Middle frontal gyrus (tissue), 1 donor: ENCODE measurements around the gene GRID2IP.

Experiments
- DNase-seq: peaks from one replicate; pipeline ENCODE4 v3.0.0-alpha.2; 2015; ENCODE audit warnings: low spot score; ENCODE audit errors: extremely low spot score

The GRID2IP gene

DNA sequence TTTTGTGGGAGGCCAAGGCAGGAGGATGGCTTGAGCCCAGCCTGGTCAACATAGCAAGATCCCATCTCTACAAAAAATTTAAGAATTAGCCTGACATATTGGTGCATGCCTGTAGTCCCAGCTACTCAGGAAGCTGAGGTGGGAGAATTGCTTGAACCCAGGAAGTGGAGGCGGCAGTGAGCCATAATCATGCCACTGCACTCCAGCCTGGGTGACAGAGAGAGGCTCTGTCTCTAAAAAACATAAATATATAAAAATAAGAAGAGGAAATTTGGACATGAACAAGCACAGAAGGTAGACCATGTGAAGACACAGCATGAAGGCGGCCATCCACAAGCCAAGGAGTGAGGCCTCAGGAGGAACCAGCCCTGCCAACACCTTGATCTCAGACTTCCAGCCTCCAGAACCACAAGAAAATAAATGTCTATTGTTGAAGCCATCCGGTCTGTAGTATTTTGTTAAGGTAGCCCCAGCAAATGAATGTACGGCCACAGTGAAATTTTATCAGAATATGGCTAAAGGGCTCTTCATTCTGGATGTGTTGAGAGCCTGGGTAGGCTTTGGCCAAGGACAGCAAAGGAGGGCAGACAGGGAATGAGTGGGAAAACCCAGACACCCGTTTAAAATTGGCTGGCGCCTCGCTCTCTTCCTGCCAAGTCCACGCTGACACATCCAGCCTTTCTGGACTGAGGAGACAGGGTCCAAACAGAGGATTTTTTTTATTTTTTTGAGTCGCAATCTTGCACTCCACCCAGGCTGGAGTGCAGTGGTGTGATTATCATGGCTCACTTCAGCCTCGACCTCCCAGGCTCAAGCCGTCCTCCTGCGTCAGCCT, 12.9 kb upstream of the GRID2IP start:
- no peak for DNase-seq

DNA sequence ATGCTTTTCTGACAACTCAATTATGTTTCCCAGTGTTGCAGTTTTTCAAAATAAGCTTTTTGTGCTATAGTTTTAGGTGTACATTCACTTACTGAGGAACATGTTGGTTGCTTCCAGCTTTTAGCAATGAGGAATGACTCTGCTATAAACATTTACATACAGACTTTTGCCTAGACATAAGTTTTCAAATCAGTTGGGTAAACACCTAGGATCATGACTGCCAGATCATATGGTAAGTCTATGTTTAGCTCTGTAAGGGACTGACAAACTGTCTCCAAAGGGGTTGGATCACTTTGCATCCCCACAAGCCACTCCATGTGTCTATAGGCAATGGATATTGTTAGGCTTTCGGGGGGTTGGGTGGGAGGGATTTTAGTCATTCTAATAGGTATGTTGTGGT, 10.8 kb upstream of the GRID2IP start:
- no peak for DNase-seq

DNA sequence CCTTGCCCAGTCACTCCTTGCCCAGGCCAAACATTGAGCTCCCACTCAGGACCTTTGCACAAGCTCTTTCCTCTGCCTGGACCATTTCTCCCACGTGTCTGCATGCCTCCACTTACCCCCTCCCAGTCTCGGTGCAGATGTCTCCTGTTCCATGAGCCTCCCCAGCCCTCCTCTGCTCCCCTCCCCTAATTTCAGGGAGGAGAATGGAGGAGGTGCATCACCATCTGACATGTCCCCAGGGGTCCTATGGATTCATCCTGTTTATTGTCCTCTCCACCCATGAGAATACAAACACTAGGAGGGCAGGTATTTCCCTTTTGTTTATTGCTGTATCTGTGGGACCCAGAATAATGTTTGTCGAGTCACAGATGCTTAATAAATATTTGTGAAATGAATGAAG, 8.6 kb upstream of the GRID2IP start:
- DNase-seq, result no peak

DNA sequence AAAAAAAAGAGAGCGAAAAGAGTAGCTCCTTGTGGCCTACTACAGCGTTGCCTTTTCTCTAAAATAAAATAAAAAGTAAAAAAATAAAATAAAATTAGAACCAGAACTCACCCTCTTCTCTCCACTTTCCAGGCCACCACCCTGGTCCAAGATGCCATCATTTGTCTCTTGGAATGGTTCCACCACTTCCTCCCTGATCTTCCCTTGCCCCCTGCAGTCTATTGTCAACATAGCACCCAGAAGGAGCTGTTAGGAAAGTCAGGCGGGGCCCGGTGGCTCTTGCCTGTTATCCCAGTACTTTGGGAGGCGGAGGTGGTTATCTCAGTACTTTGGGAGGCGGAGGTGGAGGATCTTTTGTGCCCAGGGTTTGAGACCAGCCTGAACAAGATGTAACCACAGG, 7.6 kb upstream of the GRID2IP start:
- DNase-seq, result no peak

DNA sequence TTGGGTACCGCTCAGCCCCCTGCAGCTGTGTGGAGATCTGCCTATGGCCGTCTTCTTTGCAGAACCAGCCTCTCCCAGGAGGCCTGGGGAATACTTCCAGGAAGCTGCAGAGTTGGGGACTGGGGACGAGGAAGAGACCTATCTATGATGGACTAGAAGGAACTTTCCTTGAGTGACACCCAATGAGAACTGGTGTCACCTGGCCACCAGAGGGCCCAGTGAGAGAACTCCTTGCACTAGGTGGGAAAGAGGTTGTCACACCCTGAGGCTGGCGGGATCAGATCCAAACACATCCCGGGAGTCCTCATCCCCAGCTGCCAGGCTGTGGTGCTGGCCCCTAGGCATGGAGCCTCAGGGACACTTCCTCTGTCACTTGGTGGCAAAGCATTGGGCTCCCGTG, 4.9 kb upstream of the GRID2IP start:
- DNase-seq, result no peak

DNA sequence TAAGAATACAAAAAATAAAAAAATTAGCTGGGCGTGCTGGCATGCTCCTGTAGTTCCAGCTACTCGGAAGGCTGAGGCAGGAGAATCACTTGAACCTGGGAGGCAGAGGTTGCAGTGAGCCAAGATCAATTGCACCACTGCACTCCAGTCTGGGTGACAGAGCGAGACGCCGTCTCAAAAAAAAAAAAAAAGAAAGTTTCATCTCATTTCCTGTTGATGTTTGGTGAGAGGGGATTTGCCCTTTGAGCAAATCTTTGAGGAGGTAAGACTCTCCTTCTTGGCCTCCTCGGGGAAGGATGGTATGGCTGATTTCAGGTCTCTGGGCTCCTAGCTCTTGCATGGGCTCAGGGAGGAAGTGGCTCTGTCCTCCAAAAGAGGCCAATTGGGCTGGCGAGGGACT, 3.6 kb upstream of the GRID2IP start:
- DNase-seq, result no peak

DNA sequence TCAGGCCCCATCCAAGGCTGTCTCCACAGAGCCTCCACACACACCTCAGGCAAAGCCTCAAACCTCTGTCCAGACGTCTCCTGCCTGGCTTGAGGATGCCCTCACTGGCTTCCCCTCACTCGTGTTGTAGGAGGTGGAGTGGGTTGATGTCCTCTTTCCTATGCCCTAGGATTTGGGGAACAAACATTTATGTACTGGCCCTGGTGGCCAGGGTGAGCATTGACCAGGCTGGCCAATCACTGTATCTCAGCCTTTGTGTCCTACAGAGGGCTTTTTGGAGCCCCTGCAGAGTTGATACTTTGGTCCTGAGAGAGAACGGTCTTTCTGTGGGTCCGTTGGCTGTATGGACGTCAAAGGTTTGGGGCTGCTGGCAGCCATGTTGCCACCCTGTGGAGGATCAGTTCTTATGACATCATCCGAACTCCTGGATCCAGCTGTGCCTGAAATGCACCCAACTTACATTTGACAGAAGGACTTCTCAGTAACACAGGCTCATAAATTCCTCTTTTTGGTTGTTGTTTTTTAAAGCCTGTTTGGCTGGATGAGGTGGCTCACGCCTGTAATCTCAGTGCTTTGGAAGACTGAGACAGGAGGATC, 2.3 kb upstream of the GRID2IP start:
- no peak for DNase-seq

DNA sequence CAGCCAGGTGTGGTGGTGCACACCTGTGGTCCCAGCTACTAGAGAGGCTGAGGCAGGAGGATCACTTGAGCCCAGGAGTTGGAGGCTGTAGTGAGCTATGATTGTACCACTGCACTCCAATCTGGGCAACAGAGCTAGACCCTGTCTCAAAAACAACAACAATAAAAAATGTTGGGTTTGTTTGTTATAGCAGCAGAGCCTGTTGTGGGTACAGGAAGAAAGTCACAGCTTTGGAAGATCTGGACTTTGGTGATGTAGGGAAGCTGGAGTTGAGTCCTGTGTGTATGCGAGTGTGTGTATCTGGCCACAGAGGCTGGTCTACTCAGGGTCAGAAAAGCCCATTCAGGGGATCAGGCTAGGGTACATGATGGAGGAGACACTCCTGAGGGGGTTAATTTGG, 3.9 kb downstream of the GRID2IP start:
- no peak for DNase-seq

DNA sequence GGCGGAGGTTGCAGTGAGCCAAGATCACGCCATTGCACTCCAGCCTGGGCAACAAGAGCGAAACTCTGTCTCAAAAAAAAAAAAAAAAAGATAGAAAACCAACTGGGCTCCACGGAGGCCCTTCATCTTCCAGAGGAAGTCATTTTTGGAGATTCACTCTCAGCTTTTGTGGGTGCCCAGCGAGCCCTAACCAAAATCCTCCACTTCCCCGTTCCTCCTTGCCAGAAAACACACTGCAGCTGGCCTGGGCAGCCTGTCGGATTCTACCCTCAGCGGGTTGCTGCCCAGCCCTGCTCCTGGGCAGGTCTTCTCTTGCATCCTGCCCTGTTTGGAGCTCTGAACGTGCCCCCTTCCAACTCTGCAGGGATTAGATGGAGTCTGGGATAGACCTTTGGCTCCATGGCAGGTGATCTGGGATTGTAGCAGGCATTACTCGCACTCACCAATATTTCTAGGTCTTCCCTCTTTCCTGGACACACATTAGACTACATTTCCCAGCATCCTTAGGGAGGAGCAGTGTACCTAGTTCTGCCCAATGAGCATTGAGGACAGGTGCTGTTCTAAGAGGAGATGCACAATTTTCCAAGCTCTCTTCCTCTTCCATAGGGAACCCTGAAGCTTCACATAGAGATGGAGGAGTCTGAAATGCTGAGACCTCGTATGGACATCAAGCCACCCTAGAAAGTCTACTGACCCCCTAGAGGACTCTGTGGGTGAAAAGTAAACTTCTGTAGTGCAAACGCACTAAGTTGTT, 4.6 kb downstream of the GRID2IP start:
- no peak for DNase-seq

DNA sequence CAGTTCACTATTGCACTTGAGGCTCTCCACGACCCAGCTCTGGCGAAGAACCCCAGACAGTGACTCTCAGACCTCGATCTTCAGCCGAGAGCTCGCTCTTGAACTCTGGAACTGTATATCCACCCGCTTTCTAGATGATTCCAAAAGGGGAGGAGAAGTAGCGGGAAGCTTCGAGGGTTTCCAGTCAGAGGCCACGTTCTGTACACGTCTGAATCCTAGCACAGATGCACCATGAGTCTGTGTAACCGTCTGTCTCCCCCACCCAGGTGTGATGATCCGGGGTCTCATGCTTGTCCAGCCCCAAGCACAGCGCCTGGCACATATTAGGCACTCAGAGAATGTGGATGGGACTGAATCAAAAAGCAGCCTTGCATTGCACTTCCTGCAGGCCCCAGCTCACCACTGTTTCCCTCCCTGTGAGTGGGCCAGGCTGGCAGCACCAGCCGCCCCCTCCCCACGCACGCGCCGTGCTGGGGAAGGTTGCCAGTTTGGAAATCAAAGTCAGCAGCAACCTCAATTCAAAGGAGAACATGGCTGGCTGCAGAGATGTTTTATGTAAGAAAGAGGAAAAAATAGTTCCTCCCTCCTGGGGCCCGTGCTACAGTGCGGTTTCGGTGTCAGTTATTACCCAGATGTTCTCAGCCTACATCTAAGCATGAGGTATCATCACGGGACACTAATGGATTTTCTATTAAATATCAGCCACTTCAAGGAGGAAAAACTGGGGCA, 5.7 kb downstream of the GRID2IP start:
- DNase-seq, result no peak

DNA sequence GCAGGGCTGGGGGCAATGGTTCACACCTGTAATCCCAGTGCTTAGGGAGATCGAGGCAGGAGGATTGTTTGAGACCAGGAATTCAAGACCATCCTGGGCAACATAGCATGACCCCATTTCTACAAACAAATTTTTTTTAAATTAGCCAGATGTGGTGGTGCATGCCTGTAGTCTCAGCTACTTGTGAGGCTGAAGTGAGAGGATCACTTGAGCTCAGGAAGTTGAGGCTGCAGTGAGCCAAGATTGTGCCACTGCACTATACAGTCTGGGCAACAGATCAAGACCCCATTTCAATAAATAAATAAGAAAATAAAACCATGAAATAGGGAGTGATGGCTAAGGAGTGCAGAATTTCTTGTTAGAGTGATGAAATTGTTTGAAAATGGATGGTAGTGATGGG, 8.9 kb downstream of the GRID2IP start:
- no peak for DNase-seq

DNA sequence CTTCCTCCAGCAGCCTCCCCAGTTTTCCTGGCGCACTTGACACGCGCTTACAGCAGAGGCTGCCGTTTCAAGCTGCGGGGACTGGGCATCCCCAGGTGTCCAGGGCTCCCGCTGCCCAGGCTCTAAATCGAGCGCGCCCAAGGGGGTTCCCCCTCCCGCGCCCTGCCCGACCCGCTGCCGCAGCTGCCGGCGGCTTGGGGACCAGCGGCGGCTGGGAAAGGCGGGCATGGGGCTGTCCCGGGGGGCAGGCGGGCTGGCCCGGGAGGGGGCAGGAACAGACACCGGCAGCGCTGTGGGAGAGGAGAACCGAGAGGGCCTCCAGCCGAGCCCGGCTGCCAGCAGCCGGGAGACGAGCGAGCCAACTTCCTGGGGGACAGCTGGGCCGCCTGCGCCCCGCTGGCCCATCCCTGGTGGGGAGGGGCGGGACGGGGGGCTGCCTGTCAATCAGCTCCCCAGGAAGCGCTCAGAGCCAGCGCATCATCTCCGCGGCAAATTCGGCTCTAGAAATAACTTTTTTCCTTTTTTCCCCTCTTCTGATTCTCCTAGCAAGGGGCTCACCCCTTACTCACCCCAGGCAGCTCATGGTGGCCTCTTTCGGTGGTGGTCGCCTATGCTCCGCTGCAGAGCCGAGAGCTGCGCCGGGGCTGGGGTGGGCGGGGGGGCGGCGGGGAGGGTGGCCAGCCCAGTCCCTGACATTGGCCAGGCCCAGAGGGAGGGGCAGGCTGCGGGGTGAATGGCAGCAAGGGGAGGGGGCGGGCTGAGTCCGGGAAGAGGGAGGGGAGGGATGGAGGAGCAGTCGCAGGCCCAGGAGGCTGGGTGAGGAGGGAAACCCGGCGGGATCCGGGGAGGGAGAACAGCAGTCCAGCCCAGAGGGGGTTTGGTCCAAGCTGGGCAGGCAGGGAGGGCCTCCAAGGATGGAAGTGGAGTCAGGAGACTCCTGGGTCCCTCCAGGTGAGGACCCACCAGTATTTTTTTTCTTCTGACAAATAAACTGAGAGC, 14.7 kb downstream of the GRID2IP start:
- DNase-seq, result no peak

DNA sequence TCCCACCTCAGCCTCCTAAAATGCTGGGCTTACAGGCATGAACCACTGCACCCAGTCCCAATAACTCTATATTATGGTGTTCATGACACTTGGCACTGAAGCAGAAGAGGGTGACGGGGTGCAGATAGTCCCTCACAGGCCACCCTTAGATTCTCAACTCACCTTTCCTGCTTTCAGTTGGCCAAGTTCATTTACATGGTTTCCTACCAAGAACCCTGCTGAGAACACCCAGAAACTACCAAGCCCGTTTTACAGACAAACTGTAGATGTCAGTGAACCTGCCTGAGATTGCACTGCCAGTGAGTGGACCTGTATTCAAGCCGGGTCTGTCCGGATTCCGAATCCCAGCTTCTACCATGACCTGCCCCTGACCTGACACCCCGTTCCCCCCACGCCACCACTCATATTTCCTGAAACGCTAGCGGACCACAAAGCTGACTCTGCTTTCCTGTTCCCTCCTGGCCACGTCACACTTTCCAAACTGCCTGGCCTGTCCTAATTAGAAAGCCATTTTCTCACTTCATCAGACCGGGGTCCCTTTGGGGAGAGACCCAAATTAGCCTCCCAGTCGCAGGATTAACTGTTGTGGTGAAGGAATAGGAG, 17.3 kb downstream of the GRID2IP start:
- DNase-seq, result no peak

DNA sequence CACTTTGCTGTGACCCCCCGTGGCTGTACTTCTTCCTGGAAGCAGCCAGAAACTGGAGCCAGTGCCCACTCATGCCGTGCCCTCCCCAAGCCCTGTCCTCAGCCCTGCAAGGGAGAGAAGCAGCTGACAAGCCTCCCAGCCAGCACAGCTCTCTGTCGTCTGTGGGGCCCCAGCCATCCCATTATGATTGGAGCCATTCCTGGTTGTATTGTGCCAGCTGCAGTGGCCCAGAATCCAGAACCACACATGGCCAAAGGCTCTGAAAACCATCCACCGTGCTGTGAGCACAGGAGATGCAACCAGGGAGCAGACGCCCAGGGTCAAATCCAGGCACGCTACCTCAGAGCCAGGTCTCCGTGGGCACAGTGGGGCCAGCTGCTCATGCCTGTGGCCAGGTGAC, 18.7 kb downstream of the GRID2IP start:
- DNase-seq, result no peak

DNA sequence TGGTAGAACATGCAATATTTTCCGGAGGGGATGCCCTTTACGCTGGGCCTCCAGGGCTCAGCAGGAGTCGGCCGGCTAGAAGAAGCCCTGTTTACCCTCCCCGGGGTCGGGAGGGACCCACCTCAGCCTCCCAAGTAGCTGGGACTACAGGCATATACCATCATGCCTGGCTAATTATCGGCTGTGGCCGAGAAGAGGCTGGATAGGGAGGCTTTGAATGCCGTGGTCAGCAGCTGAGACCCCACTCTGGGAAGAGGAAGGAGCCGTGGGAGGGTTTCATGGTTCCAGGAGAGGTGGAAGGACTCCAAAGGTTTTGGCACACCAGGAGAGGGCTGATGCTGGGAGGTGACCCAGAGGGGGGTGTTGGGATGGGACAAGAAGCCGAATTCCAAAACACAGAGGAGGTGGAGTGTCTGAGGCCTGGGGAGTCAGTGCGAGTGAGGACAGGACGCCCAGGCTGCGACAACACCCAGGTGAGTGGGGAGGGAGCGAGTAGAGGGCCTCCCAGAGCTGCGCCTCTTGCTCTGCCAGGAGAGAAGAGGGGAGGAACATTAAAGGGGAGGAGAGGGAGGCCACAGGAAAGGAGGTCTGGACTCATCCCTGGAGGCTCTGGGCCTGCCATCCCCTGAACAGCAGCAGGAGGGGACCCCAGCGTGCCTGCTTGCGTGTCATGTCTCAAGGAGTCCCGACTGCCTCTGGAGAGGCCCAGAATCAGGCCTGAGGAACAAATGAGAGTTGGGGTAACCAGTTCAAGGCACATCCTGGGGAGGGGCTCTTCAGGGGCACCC, 19.6 kb downstream of the GRID2IP start:
- no peak for DNase-seq

DNA sequence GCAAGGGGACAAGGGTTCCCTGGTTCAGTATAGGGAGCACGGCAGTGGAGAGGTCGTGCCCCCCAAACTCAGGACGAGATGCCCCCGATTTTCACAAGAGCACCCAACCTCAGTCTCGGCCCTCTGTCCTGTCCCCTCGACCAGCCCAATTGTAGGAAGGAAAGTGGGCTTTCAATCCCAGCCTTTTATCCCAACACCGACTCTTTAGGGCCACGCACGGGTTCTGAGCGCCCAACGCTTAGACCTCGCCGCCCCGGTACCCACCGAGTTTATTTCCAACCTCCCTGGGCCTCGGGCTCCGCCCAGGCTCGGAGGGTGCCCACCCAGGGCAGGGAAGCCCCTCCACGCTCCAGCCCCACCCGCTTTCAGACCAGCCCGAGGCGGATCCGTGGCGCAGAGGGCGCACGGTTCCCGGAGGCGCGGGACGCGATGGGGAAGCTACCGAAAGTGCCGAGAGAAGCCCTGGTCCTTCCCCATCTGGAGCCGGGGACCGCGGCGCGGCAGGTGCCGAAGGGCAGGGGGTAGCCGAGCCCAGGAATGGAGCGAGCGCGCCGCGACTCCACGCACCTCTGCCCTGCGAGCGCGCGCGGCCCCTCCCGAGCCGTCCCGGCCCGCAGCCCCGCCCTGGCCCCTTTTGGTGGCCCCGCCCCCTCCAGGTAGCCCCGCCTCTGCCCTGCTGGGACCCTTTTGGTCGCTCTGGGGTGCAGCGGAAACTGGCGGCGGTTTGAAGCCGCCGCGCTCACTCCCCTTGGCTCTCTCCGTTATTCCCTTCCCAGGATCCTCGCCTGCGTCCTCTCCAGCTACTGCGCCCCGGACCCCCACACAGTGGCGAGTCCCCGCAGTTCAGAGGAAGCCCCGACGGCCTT, 20.4 kb downstream of the GRID2IP start:
- no peak for DNase-seq

DNA sequence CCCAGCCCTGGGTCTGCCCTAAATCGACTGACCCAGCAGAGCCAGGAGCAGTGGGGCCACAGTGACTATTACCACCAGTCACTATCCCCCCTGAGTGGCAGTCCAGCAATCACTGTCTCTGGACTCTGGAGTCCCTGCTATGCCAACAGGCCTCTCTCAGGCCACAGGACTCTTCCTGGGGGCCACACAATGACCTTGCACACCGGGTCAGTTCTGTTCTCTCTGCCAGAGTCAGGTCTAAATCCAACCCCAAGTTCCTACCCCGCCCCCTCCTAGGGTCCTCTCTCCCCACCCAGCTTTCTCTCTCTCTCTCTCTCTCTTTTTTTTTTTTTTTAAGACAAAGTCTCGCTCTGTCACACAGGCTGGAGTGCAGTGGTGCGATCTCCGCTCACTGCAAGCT, 21.6 kb downstream of the GRID2IP start:
- no peak for DNase-seq

DNA sequence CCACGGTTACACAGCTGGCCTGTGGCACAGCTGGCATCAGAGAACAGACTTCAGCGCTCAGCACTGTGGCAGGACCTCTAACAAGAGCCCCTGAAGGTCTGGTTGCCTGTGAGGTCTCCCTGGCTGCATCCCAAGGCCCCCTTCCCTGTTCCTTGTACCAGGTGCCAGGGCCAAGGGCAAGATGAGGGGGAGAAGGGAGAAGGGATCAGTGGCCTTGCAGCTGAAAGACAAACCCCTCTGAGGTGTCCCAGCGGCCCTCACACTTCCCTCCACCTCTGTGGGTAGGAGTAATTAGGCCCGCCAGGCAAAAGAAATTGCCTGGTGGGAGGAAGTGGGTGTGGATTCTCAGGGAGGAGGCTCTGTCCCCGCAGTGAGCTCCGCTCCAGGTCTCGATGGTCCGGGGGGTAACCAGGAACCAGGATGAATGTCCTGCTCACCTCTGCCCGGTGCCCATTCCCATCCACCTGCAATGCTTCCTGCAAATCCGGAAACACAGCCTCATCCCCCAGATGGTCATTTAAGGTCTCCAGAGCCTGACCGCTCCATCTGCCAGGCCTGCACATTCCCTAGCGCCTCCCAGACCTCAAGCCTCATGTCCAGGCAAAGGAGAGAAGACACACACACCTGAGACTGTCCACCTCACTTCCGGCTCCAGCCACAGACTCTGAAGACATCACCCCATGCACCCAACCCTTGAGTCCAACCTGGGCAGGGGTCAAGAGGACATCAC, 22.7 kb downstream of the GRID2IP start:
- DNase-seq, result no peak
